HepG2 (cell line): ENCODE results near the gene PRSS48. TPM values are rescaled to one million over a fixed set of nuclear protein-coding genes. Genes with fewer than 3 reads are reported as not detected.

Experiments used
- ATAC-seq: fragments of 200-7000 bp; cut with Tn5 transposase; 3 replicates; pipeline ENCODE4 v1.9.1; 2020; ENCODE audit warnings: mild to moderate bottlenecking, moderate library complexity
- BruUV-seq: library from RNA; stranded (reverse); fragments of 400-500 nt; replicated peaks from 2 replicates; lab custom pipeline; 2021; lab: Mats Ljungman, UMichigan
- CTCF ChIA-PET: fragments of 300-600 bp; formaldehyde crosslinking; extraction: SDS; loops from one replicate; lab custom pipeline; 2021; ENCODE audit warnings: low total read pairs, inconsistent platforms, low intra/inter-chr PET ratio; lab: Yijun Ruan, JAX
- POLR2A ChIA-PET: fragments of 350-600 bp; sonication (Branson Sonifier 250); formaldehyde crosslinking; loops from one replicate; lab custom pipeline; 2020; ENCODE audit warnings: antibody characterized with exemption, inconsistent platforms; lab: Yijun Ruan, JAX
- DNase-seq: peaks from one replicate; pipeline ENCODE4 v3.0.0-alpha.2; 2015; ENCODE audit warnings: low spot score
- FAIRE-seq: peaks from 3 replicates; lab custom pipeline; 2011; peaks lifted over from hg19 to GRCh38; lab: Jason Lieb, UNC
- H2AFZ ChIP-seq: one replicate; pipeline ENCODE4 v1.6.1; 2011; ENCODE audit warnings: low read length, inconsistent platforms
- H3K27ac ChIP-seq: fragments of 300-600 bp; 3 replicates; pipeline ENCODE4 v1.8.0; 2011; ENCODE audit warnings: mixed run types, mild to moderate bottlenecking, mixed read lengths, low read length, inconsistent platforms; ENCODE audit not compliant: insufficient read depth; ENCODE audit errors: extremely low read length
- H3K27me3 ChIP-seq, 2 experiments: fragments of 200-600 bp in 1 of 2; 2 replicates in 1 of 2; 3 replicates in 1 of 2; pipeline versions ENCODE4 v1.6.0 to v1.8.0; 2011; ENCODE audit warnings: low read length in 2 of 2, mild to moderate bottlenecking in 2 of 2, moderate library complexity in 2 of 2, inconsistent platforms in 1 of 2; ENCODE audit not compliant: insufficient read depth in 2 of 2, control insufficient read depth in 1 of 2
- H3K36me3 ChIP-seq, 2 experiments: fragments of 200-600 bp in 1 of 2; replicated peaks in 1 of 2; 2 replicates in 1 of 2; 3 replicates in 1 of 2; pipeline versions ENCODE4 v1.5.1 to v1.8.0; 2011; ENCODE audit warnings: low read length in 2 of 2, inconsistent platforms in 1 of 2; ENCODE audit not compliant: insufficient read depth in 2 of 2, control insufficient read depth in 1 of 2
- H3K4me1 ChIP-seq: 2 replicates; pipeline ENCODE4 v1.5.1; 2012; ENCODE audit warnings: low read length, inconsistent platforms; ENCODE audit not compliant: insufficient read depth
- H3K4me2 ChIP-seq: 2 replicates; pipeline ENCODE4 v1.6.0; 2011; ENCODE audit warnings: low read depth, low read length, inconsistent platforms
- H3K4me3 ChIP-seq, 3 experiments: fragments of 200-600 bp in 1 of 3; sonication (generic), shearing (Covaris generic) in 1 of 3; replicated peaks in 1 of 3; 2 replicates each; pipeline ENCODE4 v1.5.1; 2011 to 2016; ENCODE audit warnings: low read length in 3 of 3, inconsistent platforms in 2 of 3, low read depth in 2 of 3, mild to moderate bottlenecking in 2 of 3, control low read depth in 1 of 3, mixed read lengths in 1 of 3; ENCODE audit not compliant: insufficient read depth in 1 of 3
- H3K79me2 ChIP-seq: one replicate; pipeline ENCODE4 v1.6.1; 2011; ENCODE audit warnings: low read length, inconsistent platforms; ENCODE audit not compliant: insufficient read depth
- H3K9ac ChIP-seq: 2 replicates; pipeline ENCODE4 v1.6.0; 2011; ENCODE audit warnings: mild to moderate bottlenecking, low read depth, low read length, inconsistent platforms; ENCODE audit not compliant: insufficient read depth
- H3K9me3 ChIP-seq: 2 replicates; pipeline ENCODE4 v1.5.1; 2012; ENCODE audit warnings: mild to moderate bottlenecking, low read length
- H4K20me1 ChIP-seq: 2 replicates; pipeline ENCODE4 v1.6.0; 2011; ENCODE audit warnings: inconsistent platforms, mild to moderate bottlenecking, low read length, moderate library complexity; ENCODE audit not compliant: insufficient read depth
- CREB1 ChIP-seq, 2 experiments: fragments of 450-650 bp in 1 of 2; IDR thresholded peaks; 2 replicates each; pipeline ENCODE4 v1.6.1; 2016 to 2017; ENCODE audit warnings: control low read depth in 1 of 2, mild to moderate bottlenecking in 1 of 2, missing compliant biosample characterization in 1 of 2, missing genetic modification characterization in 1 of 2
- GRHL1 ChIP-seq: sonication (generic); formaldehyde crosslinking; conservative IDR thresholded peaks from 2 replicates; pipeline ENCODE4 v1.8.0; 2022; ENCODE audit warnings: missing genetic modification reagents
- HNF4A ChIP-seq: sonication (generic); formaldehyde crosslinking; IDR thresholded peaks from 2 replicates; pipeline ENCODE4 v1.4.0; 2020; ENCODE audit warnings: missing genetic modification reagents
- SP1 ChIP-seq, 2 experiments: fragments of 450-650 bp in 1 of 2; sonication (generic) in 1 of 2; formaldehyde crosslinking in 1 of 2; IDR thresholded peaks; 2 replicates each; pipeline versions ENCODE4 v1.4.0 to v1.6.1; 2016 to 2020; ENCODE audit warnings: missing genetic modification reagents in 1 of 2
- TFDP2 ChIP-seq: sonication (generic); formaldehyde crosslinking; IDR thresholded peaks from 2 replicates; pipeline ENCODE4 v1.4.0; 2020; ENCODE audit warnings: missing genetic modification reagents
- UBTF ChIP-seq: sonication (generic); formaldehyde crosslinking; IDR thresholded peaks from 2 replicates; pipeline ENCODE4 v1.4.0; 2020; ENCODE audit warnings: mild to moderate bottlenecking, missing genetic modification reagents
- ZBTB25 ChIP-seq: IDR thresholded peaks from 2 replicates; pipeline ENCODE4 v1.6.1; 2018; ENCODE audit warnings: missing genetic modification reagents
- ZC3H13 ChIP-seq: sonication (generic); formaldehyde crosslinking; IDR thresholded peaks from 2 replicates; pipeline ENCODE4 v1.8.1; 2023; ENCODE audit warnings: mild to moderate bottlenecking, missing genetic modification reagents, moderate library complexity
- ZMAT3 ChIP-seq: sonication (generic); formaldehyde crosslinking; conservative IDR thresholded peaks from 2 replicates; pipeline ENCODE4 v1.7.0; 2021; ENCODE audit warnings: missing genetic modification reagents
- ZNF460 ChIP-seq: sonication (generic); formaldehyde crosslinking; IDR thresholded peaks from 2 replicates; pipeline ENCODE4 v1.5.1; 2020; ENCODE audit warnings: missing genetic modification reagents, mild to moderate bottlenecking, borderline replicate concordance
- WGBS: methylation state at CpG from one replicate; pipeline ENCODE4 v1.1.6; 2017; ENCODE audit warnings: low lambda C conversion rate; 5-methylcytosine and 5-hydroxymethylcytosine counted together
- in situ Hi-C: cut with HindIII; loops from 2 replicates; pipeline ENCODE4 v1.10.0; 2017; ENCODE audit warnings: low pct_unique_long_range_greater_than_20kb; ENCODE audit not compliant: extremely low pct_ligation_motif_present
- intact Hi-C: fragments of 100-400 bp; cut with micrococcal nuclease; formaldehyde crosslinking; loops from one replicate; pipeline ENCODE4 v1.10.0; 2022; ENCODE audit not compliant: unreplicated experiment
- polyA plus RNA-seq, 8 experiments: library from polyadenylated mRNA; depleted of rRNA in 3 of 8; stranded (reverse) in 7 of 8; unstranded in 1 of 8; fragments of >200 nt; fragmentation: Illumina TruSeq in 4 of 8; extraction: Trizol in 4 of 8; gene quantifications; 2 replicates each; pipeline versions ENCODE4 v1.2.1 to v1.2.3, GENCODE V29; 2011 to 2016; ENCODE audit warnings: low read depth in 4 of 8, missing spikeins in 1 of 8, mixed read lengths in 1 of 8; ENCODE audit not compliant: insufficient read depth in 1 of 8
- total RNA-seq, 5 experiments: library from RNA; depleted of rRNA; stranded (reverse); fragments of >200 nt; fragmentation: Illumina TruSeq; extraction: Trizol; gene quantifications; 2 replicates each; pipeline ENCODE4 v1.2.3, GENCODE V29; 2016; ENCODE audit warnings: low read depth in 1 of 5
- TF ChIP-seq, protein P1 (sequence below): fragments of 450-650 bp; IDR thresholded peaks from 2 replicates; pipeline ENCODE4 v1.6.1; 2017

Gene PRSS48
- total and polyA plus RNA-seq, 2 of the 13 experiments (the other 11 are each of a cell fraction or from before 2014, with no cell fraction given), result not detected

DNA sequence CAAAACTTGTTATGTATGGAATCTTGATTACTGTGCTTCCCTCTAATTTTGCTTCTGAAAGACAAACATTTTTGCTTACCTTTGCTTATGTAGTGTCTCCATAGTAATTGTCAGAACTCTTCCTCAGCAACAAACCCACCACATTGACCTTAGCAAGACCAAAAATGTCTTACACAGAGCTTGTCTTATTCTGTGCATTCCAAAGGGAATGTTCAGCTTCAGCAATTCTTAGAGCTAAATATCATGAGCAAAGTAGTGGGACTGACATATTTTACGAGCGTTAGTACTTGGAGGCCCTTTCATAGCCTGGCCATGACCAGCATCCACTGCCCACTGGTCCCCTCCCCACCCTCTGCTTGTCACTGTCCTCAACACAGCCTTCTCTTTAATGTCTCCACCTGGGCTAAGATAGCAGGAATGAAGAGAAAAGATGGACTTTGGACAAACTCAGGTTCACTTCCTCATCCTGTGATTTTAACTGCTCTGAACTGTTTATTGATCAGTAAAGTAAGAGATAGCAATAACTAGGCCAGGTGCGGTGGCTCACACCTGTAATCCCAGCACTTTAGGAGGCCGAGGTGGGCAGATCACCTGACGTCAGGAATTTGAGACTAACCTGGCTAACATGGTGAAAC lies 63.9 kb downstream of the PRSS48 start:
- H3K9ac ChIP-seq, result no peak overlapping the region
- ChIA-PET CTCF (no interaction called here), POLR2A (interaction anchor here (8.0 kb wide), 1 partner anchor 16 kb away, joined by 49 read pairs; the partner anchor contains the start of gene SH3D19)
- H3K36me3 ChIP-seq, result no peaks in the 10 kb centered on the region
- BruUV-seq, result no TSS peak
- no peaks in the 10 kb centered on the region for H3K79me2 ChIP-seq
- peaks cover 48% of the 10 kb centered on the region for H3K4me1 ChIP-seq
- WGBS, result 18% methylated on average over 5 of the region's 5 CpGs
- H3K9me3 ChIP-seq, result no peaks in the 10 kb centered on the region
- no peak for DNase-seq
- no peak overlapping the region for H2AFZ ChIP-seq
- ATAC-seq, result peak; percentile 81
- no peaks in the 10 kb centered on the region for H4K20me1 ChIP-seq
- no peak overlapping the region; a peak in 1 of 6 replicates for H3K4me3 ChIP-seq
- H3K27me3 ChIP-seq, result no peaks in the 10 kb centered on the region
- no peak overlapping the region for H3K27ac ChIP-seq
- in situ Hi-C loops (no loop called here), intact Hi-C loops (no loop called here)
- peak overlapping the region; percentile 54 for H3K4me2 ChIP-seq
- FAIRE-seq, result no peak
- TF ChIP-seq HNF4A (CRISPR knock-in tag) (peak; percentile 46; the same call in 1 of the 2 replicates), ZBTB25 (CRISPR knock-in tag) (no peak), ZNF460 (peak; percentile 57; the same call in 1 of the 2 replicates), GRHL1 (CRISPR knock-in tag) (no peak), ZC3H13 (CRISPR knock-in tag) (no peak), UBTF (CRISPR knock-in tag) (no peak), TFDP2 (CRISPR knock-in tag) (no peak), ZMAT3 (no peak), CREB1 (IDR thresholded peaks at IDR 0.05) (no peak), CREB1 (CRISPR knock-in tag; IDR thresholded peaks at IDR 0.05) (no peak), SP1 (IDR thresholded peaks at IDR 0.05) (no peak), SP1 (CRISPR knock-in tag; IDR thresholded peaks at IDR 0.05) (no peak)
- TF ChIP-seq, protein P1, sequence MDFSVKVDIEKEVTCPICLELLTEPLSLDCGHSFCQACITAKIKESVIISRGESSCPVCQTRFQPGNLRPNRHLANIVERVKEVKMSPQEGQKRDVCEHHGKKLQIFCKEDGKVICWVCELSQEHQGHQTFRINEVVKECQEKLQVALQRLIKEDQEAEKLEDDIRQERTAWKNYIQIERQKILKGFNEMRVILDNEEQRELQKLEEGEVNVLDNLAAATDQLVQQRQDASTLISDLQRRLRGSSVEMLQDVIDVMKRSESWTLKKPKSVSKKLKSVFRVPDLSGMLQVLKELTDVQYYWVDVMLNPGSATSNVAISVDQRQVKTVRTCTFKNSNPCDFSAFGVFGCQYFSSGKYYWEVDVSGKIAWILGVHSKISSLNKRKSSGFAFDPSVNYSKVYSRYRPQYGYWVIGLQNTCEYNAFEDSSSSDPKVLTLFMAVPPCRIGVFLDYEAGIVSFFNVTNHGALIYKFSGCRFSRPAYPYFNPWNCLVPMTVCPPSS, result no peak
